Stimulated activated naive CD8-positive, alpha-beta T cell treated with anti-CD3 and anti-CD28 coated beads, Interleukin-15, Interleukin-2, amounts not matched to agents 100 ng/mL and 50 ng/mL, for 24 hours (primary cell): Measurements from ENCODE around the gene POM121C.
"Not testable (repeated sequence)": the region's sequence is repeated elsewhere in the genome, so short reads cannot be mapped to it uniquely, and the experiment has no call there.

Source experiments
- H3K27ac Mint-ChIP-seq: one replicate; pipeline ENCODE4 v1.8.0; 2021; ENCODE audit warnings: mild to moderate bottlenecking, mixed read lengths
- H3K27me3 Mint-ChIP-seq: one replicate; pipeline ENCODE4 v1.8.0; 2021; ENCODE audit warnings: mixed read lengths
- H3K36me3 Mint-ChIP-seq: one replicate; pipeline ENCODE4 v1.8.0; 2021; ENCODE audit warnings: low read depth, mixed read lengths
- H3K4me1 Mint-ChIP-seq: one replicate; pipeline ENCODE4 v1.8.0; 2021; ENCODE audit warnings: low read depth, mixed read lengths
- H3K4me3 Mint-ChIP-seq: one replicate; pipeline ENCODE4 v1.8.0; 2021; ENCODE audit warnings: mild to moderate bottlenecking, mixed read lengths
- H3K9me3 Mint-ChIP-seq: one replicate; pipeline ENCODE4 v1.8.0; 2021; ENCODE audit warnings: mixed read lengths

POM121C gene

GRCh38 chr7:75458034-75458433 lies 28.1 kb downstream of the POM121C start:
- not testable (repeated sequence) for H3K36me3 Mint-ChIP-seq, H3K9me3 Mint-ChIP-seq, H3K4me3 Mint-ChIP-seq, H3K27me3 Mint-ChIP-seq, H3K4me1 Mint-ChIP-seq, H3K27ac Mint-ChIP-seq

- H3K36me3 Mint-ChIP-seq, H3K27ac Mint-ChIP-seq, H3K27me3 Mint-ChIP-seq, H3K4me1 Mint-ChIP-seq, H3K4me3 Mint-ChIP-seq, H3K9me3 Mint-ChIP-seq: not testable (repeated sequence)
Observed at GRCh38 chr7:75456403-75456802, 29.7 kb downstream of the POM121C start.

- not testable (repeated sequence) for H3K36me3 Mint-ChIP-seq
Observed at GRCh38 chr7:75452494-75452955, 33.6 kb downstream of the POM121C start.

GRCh38 chr7:75449946-75450345 lies 36.2 kb downstream of the POM121C start:
- H3K27me3 Mint-ChIP-seq, H3K4me3 Mint-ChIP-seq, H3K4me1 Mint-ChIP-seq, H3K36me3 Mint-ChIP-seq, H3K9me3 Mint-ChIP-seq, H3K27ac Mint-ChIP-seq: not testable (repeated sequence)

More at GRCh38 chr7:75452494-75452955, 33.6 kb downstream of the POM121C start:
- not testable (repeated sequence) for H3K27me3 Mint-ChIP-seq, H3K4me3 Mint-ChIP-seq, H3K9me3 Mint-ChIP-seq, H3K4me1 Mint-ChIP-seq, H3K27ac Mint-ChIP-seq

GRCh38 chr7:75442465-75443111 lies 43.5 kb downstream of the POM121C start:
- Mint-ChIP-seq H3K4me1 (peaks cover 14% of the 10 kb centered on the region), H3K36me3 (peaks cover 29% of the 10 kb centered on the region), H3K4me3 (peak overlapping the region; percentile 91), H3K27ac (peak overlapping the region; percentile 87)
- not testable (repeated sequence) for H3K27me3 Mint-ChIP-seq, H3K9me3 Mint-ChIP-seq

GRCh38 chr7:75442101-75442464 lies 44.0 kb downstream of the POM121C start:
- H3K4me1 Mint-ChIP-seq: peaks cover 14% of the 10 kb centered on the region
- H3K9me3 Mint-ChIP-seq, H3K27me3 Mint-ChIP-seq: not testable (repeated sequence)
- H3K4me3 Mint-ChIP-seq: peak overlapping the region; percentile 85
- peaks cover 32% of the 10 kb centered on the region for H3K36me3 Mint-ChIP-seq
- H3K27ac Mint-ChIP-seq: peak overlapping the region; percentile 89

- H3K27me3 Mint-ChIP-seq, H3K9me3 Mint-ChIP-seq, H3K4me3 Mint-ChIP-seq: not testable (repeated sequence)
- H3K4me1 Mint-ChIP-seq: peaks cover 22% of the 10 kb centered on the region
- H3K36me3 Mint-ChIP-seq: peaks cover 55% of the 10 kb centered on the region
- peak overlapping the region; percentile 49 for H3K27ac Mint-ChIP-seq
Observed at GRCh38 chr7:75439000-75439399, 47.1 kb downstream of the POM121C start.

GRCh38 chr7:75423481-75423880 lies 62.6 kb downstream of the POM121C start:
- peaks cover 11% of the 10 kb centered on the region for H3K4me1 Mint-ChIP-seq
- peaks cover 22% of the 10 kb centered on the region for H3K36me3 Mint-ChIP-seq
- not testable (repeated sequence) for H3K9me3 Mint-ChIP-seq, H3K4me3 Mint-ChIP-seq, H3K27me3 Mint-ChIP-seq, H3K27ac Mint-ChIP-seq

GRCh38 chr7:75421798-75422710 lies 64.0 kb downstream of the POM121C start:
- H3K4me3 Mint-ChIP-seq, H3K27me3 Mint-ChIP-seq, H3K4me1 Mint-ChIP-seq, H3K9me3 Mint-ChIP-seq, H3K27ac Mint-ChIP-seq: not testable (repeated sequence)
- peaks cover 18% of the 10 kb centered on the region for H3K36me3 Mint-ChIP-seq

- H3K36me3 Mint-ChIP-seq: peaks cover 18% of the 10 kb centered on the region
- not testable (repeated sequence) for H3K27me3 Mint-ChIP-seq, H3K4me1 Mint-ChIP-seq, H3K4me3 Mint-ChIP-seq, H3K27ac Mint-ChIP-seq, H3K9me3 Mint-ChIP-seq
Observed at GRCh38 chr7:75420152-75420551, 65.9 kb downstream of the POM121C start.

- H3K36me3 Mint-ChIP-seq: peaks cover 18% of the 10 kb centered on the region
- H3K4me1 Mint-ChIP-seq, H3K27me3 Mint-ChIP-seq, H3K4me3 Mint-ChIP-seq, H3K9me3 Mint-ChIP-seq, H3K27ac Mint-ChIP-seq: not testable (repeated sequence)
Observed at GRCh38 chr7:75419693-75420092, 66.4 kb downstream of the POM121C start.

- H3K4me1 Mint-ChIP-seq, H3K9me3 Mint-ChIP-seq, H3K4me3 Mint-ChIP-seq, H3K27me3 Mint-ChIP-seq, H3K27ac Mint-ChIP-seq: not testable (repeated sequence)
- H3K36me3 Mint-ChIP-seq: peaks cover 18% of the 10 kb centered on the region
Observed at GRCh38 chr7:75419210-75419609, 66.9 kb downstream of the POM121C start.

- H3K36me3 Mint-ChIP-seq: peaks cover 18% of the 10 kb centered on the region
- not testable (repeated sequence) for H3K4me3 Mint-ChIP-seq, H3K4me1 Mint-ChIP-seq, H3K27me3 Mint-ChIP-seq, H3K27ac Mint-ChIP-seq, H3K9me3 Mint-ChIP-seq
Observed at GRCh38 chr7:75418292-75418858, 67.7 kb downstream of the POM121C start.

- H3K27me3 Mint-ChIP-seq, H3K4me1 Mint-ChIP-seq, H3K4me3 Mint-ChIP-seq, H3K9me3 Mint-ChIP-seq, H3K27ac Mint-ChIP-seq: not testable (repeated sequence)
- H3K36me3 Mint-ChIP-seq: peaks cover 16% of the 10 kb centered on the region
Observed at GRCh38 chr7:75416787-75417186, 69.3 kb downstream of the POM121C start.

GRCh38 chr7:75415829-75416373 lies 70.2 kb downstream of the POM121C start:
- H3K27ac Mint-ChIP-seq, H3K4me3 Mint-ChIP-seq, H3K4me1 Mint-ChIP-seq: not testable (repeated sequence)

More at GRCh38 chr7:75415829-75416373, 70.2 kb downstream of the POM121C start:
- H3K9me3 Mint-ChIP-seq, H3K27me3 Mint-ChIP-seq, H3K36me3 Mint-ChIP-seq: not testable (repeated sequence)
